ENCODE measurements around the gene SNRPA1.

SNRPA1 gene

DNA sequence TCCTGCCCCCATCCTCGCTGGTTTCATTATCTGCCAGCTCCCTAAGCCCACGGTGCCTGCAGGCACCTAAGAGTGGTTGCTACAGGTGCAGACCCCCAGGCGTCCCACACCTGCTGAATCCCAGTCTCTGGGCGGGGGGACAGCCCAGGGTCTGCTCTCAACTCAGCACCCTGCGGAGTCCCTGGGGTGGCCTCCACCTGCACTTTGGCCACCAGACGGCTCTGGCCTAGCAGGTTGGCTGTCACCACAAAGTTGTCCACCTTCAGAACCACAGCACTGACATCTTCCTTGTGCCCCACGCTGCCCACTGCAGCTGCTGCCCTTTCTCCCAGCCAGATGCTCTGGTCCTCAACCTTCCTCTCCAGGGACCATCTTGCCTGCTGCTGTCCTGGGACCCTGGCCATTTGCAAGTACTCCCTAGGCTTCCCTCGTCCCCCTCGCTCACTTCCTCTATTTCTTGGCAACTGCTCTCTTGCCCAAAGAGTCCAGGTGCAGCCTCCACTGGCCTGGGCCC is 34.9 kb upstream of the SNRPA1 start:
- H3K4me3 ChIP-seq (ENCODE audit: low read depth, low read length) = no peak overlapping the region
- DNase-seq (ENCODE audit: low read depth) = no peak
- TF ChIP-seq, protein P1, sequence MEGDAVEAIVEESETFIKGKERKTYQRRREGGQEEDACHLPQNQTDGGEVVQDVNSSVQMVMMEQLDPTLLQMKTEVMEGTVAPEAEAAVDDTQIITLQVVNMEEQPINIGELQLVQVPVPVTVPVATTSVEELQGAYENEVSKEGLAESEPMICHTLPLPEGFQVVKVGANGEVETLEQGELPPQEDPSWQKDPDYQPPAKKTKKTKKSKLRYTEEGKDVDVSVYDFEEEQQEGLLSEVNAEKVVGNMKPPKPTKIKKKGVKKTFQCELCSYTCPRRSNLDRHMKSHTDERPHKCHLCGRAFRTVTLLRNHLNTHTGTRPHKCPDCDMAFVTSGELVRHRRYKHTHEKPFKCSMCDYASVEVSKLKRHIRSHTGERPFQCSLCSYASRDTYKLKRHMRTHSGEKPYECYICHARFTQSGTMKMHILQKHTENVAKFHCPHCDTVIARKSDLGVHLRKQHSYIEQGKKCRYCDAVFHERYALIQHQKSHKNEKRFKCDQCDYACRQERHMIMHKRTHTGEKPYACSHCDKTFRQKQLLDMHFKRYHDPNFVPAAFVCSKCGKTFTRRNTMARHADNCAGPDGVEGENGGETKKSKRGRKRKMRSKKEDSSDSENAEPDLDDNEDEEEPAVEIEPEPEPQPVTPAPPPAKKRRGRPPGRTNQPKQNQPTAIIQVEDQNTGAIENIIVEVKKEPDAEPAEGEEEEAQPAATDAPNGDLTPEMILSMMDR (IDR thresholded peaks at IDR 0.05; ENCODE audit: control insufficient read depth, extremely low read depth, insufficient read depth) = no peak

DNA sequence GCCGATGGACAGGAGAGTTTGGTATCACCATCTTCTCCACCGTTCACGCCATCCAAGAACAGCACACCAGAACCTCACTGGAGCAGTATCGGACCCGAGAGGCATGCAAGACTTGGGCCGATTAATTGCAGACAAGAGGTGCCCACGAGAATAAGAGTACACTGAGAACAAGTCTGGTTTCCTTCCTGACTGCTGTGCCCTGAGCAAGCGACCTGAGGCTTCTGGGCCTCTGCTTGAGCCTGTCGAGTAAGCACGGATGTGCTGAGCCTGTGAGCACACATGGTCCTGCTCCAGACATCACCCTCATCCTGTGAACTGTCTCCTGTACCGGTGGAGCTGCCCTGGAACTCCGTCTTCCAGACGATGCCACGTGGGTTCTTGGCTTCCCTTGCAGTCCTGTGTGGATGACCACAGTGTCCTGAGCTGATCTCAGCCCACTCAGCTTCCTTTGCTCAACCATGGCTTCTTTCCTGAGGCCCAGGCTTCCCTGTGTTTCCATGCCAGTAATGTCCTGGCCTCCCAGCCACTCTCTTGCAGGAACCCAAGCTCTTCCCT is 34.3 kb upstream of the SNRPA1 start:
- DNase-seq (ENCODE audit: low read depth) = no peak
- H3K4me3 ChIP-seq (ENCODE audit: low read depth, low read length) = no peak overlapping the region
- TF ChIP-seq, protein P1 (IDR thresholded peaks at IDR 0.05; ENCODE audit: control insufficient read depth, extremely low read depth, insufficient read depth) = no peak

DNA sequence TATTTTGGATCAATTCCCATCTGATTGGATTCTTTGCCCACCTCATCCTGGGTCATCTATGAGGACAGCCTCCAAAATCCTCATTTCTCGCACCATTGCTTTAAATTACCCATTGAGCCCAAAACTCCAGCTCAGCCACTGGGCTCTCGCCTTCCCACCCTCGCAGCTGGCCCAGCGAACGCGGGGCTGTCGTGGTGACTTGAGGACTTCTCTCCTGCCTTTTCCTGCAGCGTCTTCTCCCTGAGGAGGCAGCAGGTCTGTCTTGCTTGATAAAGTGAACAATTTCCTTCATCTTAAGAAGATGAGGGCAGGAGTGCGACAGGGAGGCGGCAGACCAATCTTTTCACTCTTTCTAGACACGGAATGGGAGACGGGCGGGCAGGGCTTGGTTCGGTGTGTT is 33.0 kb upstream of the SNRPA1 start:
- TF ChIP-seq, protein P1 (IDR thresholded peaks at IDR 0.05; ENCODE audit: control insufficient read depth, extremely low read depth, insufficient read depth) = no peak
- no peak for DNase-seq (ENCODE audit: low read depth)

DNA sequence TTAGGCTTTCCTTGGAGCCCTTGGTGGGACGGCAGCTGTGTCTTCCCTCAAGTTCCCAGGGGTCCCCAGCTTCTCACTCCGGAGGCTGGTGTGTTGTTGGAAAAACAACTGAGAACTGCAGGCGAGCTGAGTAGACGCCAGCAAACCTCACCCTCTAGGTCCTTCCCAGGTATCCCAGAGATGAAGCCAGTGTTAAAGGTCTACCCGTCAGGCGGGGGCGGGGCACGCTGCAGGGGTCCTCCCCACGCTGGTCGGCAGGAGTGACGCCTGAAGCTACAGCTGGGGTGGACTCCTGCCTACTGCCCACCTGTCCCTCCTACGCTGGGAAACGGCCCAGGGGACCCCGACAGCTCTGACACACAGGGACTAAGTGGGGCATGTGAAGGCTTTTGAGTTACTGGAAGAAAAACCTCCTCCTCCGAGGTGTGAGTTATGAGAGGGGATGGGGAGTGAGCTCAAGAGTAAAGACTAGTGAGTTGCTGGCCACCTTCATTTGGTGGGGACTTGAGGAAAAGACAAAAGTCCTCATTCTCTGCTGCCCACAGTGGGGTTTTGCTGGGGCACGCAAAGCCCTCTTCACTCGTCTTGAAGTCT is 32.2 kb upstream of the SNRPA1 start:
- DNase-seq (ENCODE audit: low read depth) = no peak
- no peak overlapping the region for H3K4me3 ChIP-seq (ENCODE audit: low read depth, low read length)
- TF ChIP-seq, protein P1 (IDR thresholded peaks at IDR 0.05; ENCODE audit: control insufficient read depth, extremely low read depth, insufficient read depth) = no peak

More for the DNA sequence above, 33.0 kb upstream of the SNRPA1 start:
- H3K4me3 ChIP-seq (ENCODE audit: low read depth, low read length) = no peak overlapping the region

DNA sequence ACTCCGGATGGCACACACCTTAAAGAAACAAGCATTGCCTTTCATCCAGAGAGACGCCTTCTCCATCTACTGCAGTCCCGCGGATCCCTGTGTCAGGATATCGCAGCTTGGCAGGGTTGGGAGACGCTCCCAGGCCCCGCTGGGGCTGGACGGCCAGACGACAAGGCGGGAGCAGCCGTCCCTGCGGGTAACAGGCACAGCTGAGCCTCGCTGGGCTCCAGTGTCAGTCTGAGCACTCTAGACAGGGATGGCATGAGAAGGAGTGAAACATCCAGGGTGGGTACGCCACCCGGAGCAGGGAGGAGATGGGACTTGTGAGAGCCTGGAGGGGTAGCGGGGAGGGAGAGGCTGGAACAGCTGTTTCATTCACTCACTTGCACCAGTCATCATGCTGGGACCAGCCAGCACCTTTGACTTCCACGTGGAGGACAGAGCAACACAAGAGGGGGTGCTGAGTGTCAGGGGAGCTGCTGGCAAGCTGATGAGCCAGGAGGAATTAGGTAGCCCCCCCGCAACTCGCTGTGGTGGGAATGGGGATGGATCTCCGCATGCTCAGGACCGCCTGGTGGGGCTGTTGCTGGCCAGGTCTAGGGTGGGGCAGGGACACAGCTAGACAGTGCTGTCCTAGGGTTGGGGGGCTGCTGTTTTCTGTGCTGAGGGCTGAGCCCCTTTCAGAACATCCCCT is 31.6 kb upstream of the SNRPA1 start:
- no peak overlapping the region for H3K4me3 ChIP-seq (ENCODE audit: low read depth, low read length)
- TF ChIP-seq, protein P1 (IDR thresholded peaks at IDR 0.05; ENCODE audit: control insufficient read depth, extremely low read depth, insufficient read depth) = no peak
- no peak for DNase-seq (ENCODE audit: low read depth)

DNA sequence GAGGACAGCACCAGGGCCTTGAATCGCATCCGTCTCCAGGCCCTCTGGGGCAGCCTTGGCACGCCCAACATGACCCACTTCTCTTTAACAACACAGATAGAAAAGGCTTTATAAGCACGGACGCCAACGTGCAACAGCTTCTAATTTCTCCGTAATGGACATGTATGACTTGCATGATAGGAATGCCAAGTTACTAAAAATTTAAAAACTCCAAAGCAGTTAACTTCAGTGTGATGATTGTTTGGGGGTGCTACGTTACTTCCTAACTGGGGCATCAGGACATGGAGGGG is 30.9 kb upstream of the SNRPA1 start:
- no peak for DNase-seq (ENCODE audit: low read depth)
- TF ChIP-seq, protein P1 (IDR thresholded peaks at IDR 0.05; ENCODE audit: control insufficient read depth, extremely low read depth, insufficient read depth) = no peak
- H3K4me3 ChIP-seq (ENCODE audit: low read depth, low read length) = no peak overlapping the region
